Body of pancreas (tissue), 4 donors: ENCODE results near the gene TMEM255B. TPM values are rescaled to one million over a fixed set of nuclear protein-coding genes. Genes with fewer than 3 reads are reported as not detected.
"Not testable (repeated sequence)": the region's sequence is repeated elsewhere in the genome, so short reads cannot be mapped to it uniquely, and the experiment has no call there.

ENCODE experiments used
- ATAC-seq: fragments of 150-250 bp; one replicate; pipeline ENCODE4 v1.9.1; 2016
- DNase-seq, 4 donors: peaks; one replicate each; pipeline ENCODE4 v3.0.0-alpha.2; 2019
- H3K27ac ChIP-seq, 4 donors: fragments of 200-600 bp; sonication (generic); 1 replicate in 3 of 4; 2 replicates in 1 of 4; pipeline versions ENCODE4 v1.5.1 to v1.6.1; 2016 to 2019; ENCODE audit warnings: mild to moderate bottlenecking in 1 of 4, mixed read lengths in 1 of 4, moderate library complexity in 1 of 4
- H3K27me3 ChIP-seq, 2 donors: fragments of 200-600 bp; sonication (generic); one replicate each; pipeline ENCODE4 v1.6.0; 2016; ENCODE audit warnings: mild to moderate bottlenecking in 1 of 2
- H3K36me3 ChIP-seq, 2 donors: fragments of 200-600 bp; sonication (generic); replicated peaks in 1 of 2; 2 replicates each; pipeline ENCODE4 v1.5.1; 2016; ENCODE audit warnings: low read depth in 2 of 2; ENCODE audit not compliant: insufficient read depth in 1 of 2
- H3K4me1 ChIP-seq: fragments of 200-600 bp; sonication (generic); one replicate; pipeline ENCODE4 v1.6.0; 2016
- H3K4me3 ChIP-seq, 2 donors: fragments of 200-600 bp; sonication (generic); 1 replicate in 1 of 2; 2 replicates in 1 of 2; pipeline ENCODE4 v1.5.1; 2016 to 2019
- H3K9me3 ChIP-seq, 3 donors: fragments of 200-600 bp; sonication (generic); 1 replicate in 2 of 3; 2 replicates in 1 of 3; pipeline ENCODE4 v1.5.1; 2016
- CTCF ChIP-seq, 7 experiments: fragments of 450-650 bp in 4 of 7; fragments of 200-600 bp in 3 of 7; sonication (generic) in 3 of 7; IDR thresholded peaks; one replicate each; pipeline ENCODE4 v1.5.1; 2016 to 2019; ENCODE audit warnings: antibody characterized with exemption in 7 of 7
- POLR2A ChIP-seq, 3 donors: fragments of 450-650 bp; IDR thresholded peaks; one replicate each; pipeline ENCODE4 v1.6.1; 2016; ENCODE audit warnings: antibody characterized with exemption in 3 of 3, mild to moderate bottlenecking in 2 of 3
- WGBS, 2 donors: methylation state at CpG; one replicate each; pipeline ENCODE4 v1.1.5; 2017; 5-methylcytosine and 5-hydroxymethylcytosine counted together
- intact Hi-C: fragments of 100-400 bp; cut with DNase I; formaldehyde crosslinking; loops from one replicate; pipeline ENCODE4 v1.15.1; 2023
- total RNA-seq, 2 donors: library from RNA; depleted of rRNA; stranded (reverse); fragments of >200 nt; gene quantifications; one replicate each; pipeline ENCODE4 v1.1.0, GENCODE V29; 2016

The TMEM255B gene
- total RNA-seq, 2 donors from 2014 or later: 1.0 to 4.6 TPM

- intact Hi-C loops: no loop called here
- no peak overlapping the region for H3K4me3 ChIP-seq
- H3K27ac ChIP-seq: no peak overlapping the region
- no peaks in the 10 kb centered on the region for H3K36me3 ChIP-seq
- H3K9me3 ChIP-seq: no peaks in the 10 kb centered on the region
- DNase-seq (peak in 1 of 4 donors; percentile 7), ATAC-seq (no peak)
- WGBS, 2 donors: 85 to 87% methylated on average over 17 to 22 of the region's 24 CpGs
- no peak for TF ChIP-seq CTCF (IDR thresholded peaks at IDR 0.05)
- TF ChIP-seq POLR2A (IDR thresholded peaks at IDR 0.05): no peak
- no peaks in the 10 kb centered on the region for H3K27me3 ChIP-seq
- no peaks in the 10 kb centered on the region for H3K4me1 ChIP-seq
Observed at GRCh38 chr13:113743366-113744195, 15.4 kb upstream of the TMEM255B start.

DNA sequence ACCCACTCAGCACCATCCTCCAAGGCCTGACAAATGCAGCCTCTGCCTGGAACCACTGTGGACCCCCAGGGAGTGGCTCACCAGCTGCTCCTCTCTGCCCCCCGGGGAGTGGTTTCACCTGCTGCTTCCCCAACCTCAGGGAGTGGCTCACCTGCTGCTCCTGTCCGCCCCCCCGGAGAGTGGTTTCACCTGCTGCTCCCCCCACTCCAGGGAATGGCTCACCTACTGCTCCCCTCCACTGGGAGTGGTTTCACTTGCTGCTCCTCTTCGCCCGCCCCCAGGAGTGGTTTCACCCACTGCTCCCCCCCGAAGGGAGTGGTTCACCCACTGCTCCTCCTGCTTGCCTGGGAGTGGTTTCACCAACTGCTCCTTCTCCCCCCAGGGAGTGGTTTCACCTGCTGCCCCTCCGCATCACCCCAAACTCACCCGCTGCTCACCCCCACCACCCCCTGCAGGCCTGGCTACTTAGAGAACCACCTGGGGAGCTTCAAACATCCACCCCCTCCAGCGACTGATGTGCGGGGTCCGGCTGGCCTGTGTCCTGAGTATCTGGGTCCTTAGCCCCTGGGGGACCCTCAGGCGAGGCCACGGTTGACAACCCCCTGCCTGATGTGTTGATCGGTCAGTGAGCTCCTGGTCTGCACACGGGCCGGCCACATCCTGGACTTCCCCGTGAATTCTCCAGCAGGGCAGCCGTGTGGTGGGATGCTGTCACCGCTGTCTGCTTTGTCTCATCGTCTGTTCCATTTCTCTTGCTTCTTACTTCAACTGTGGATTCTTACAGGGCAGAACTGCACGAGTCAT lies 14.6 kb upstream of the TMEM255B start:
- H3K36me3 ChIP-seq: no peaks in the 10 kb centered on the region
- H3K9me3 ChIP-seq: no peaks in the 10 kb centered on the region
- H3K4me1 ChIP-seq: no peaks in the 10 kb centered on the region
- ATAC-seq: no peak
- H3K27ac ChIP-seq: no peak overlapping the region
- H3K27me3 ChIP-seq: no peaks in the 10 kb centered on the region
- WGBS, 2 donors: 70 to 79% methylated on average over 14 to 20 of the region's 21 CpGs
- DNase-seq: peak in 1 of 4 donors; percentile 6
- TF ChIP-seq POLR2A (IDR thresholded peaks at IDR 0.05): no peak
- intact Hi-C loops: no loop called here
- no peak overlapping the region for H3K4me3 ChIP-seq

DNA sequence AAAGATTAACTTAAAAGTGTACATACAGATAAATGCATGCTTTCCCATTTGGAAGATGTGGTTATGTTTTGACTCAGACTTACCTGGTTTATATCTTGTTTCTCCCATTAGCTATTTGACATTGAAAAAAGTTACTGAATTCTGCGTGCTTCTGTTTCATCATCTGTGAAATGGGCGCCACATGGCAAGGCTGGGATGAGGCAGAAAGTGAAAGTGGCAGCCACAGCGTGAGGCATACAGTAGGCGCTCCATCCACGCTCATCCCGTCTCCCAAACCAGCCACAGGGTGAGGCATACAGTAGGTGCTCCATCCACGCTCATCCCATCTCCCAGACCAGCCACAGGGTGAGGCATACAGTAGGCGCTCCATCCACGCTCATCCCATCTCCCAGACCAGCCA lies 14.0 kb upstream of the TMEM255B start:
- no peak for ATAC-seq
- Histone ChIP-seq H3K27ac (no peak overlapping the region), H3K4me3 (no peak overlapping the region), H3K9me3 (no peaks in the 10 kb centered on the region), H3K27me3 (no peaks in the 10 kb centered on the region), H3K4me1 (no peaks in the 10 kb centered on the region), H3K36me3 (no peaks in the 10 kb centered on the region)
- TF ChIP-seq POLR2A (IDR thresholded peaks at IDR 0.05): no peak
- TF ChIP-seq CTCF (IDR thresholded peaks at IDR 0.05): no peak
- intact Hi-C loops: no loop called here
- 76 to 86% methylated on average over 9 of the region's 9 CpGs for WGBS, 2 donors
- DNase-seq: no peak

DNA sequence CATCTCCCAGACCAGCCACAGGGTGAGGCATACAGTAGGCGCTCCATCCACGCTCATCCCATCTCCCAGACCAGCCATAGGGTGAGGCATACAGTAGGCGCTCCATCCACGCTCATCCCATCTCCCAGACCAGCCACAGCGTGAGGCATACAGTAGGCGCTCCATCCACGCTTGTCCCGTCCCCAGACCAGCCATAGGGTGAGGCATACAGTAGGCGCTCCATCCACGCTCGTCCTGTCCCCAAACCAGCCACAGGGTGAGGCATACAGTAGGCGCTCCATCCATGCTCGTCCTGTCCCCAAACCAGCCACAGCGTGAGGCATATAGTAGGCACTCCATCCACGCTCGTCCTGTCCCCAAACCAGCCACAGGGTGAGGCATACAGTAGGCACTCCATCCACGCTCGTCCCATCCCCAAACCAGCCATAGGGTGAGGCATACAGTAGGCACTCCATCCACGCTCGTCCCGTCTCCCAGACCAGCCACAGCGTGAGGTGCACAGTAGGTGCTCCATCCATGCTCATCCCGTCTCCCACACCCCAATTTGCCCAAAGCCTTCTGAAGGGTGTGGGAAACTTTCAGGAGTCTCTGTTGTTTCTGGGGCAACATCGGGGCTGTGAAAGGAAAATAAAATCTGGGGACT lies 13.4 kb upstream of the TMEM255B start:
- intact Hi-C loops, H3K27me3 ChIP-seq, H3K9me3 ChIP-seq, ATAC-seq, H3K27ac ChIP-seq, H3K36me3 ChIP-seq, H3K4me3 ChIP-seq, H3K4me1 ChIP-seq: not testable (repeated sequence)
- peak in 1 of 4 donors; percentile 3 for DNase-seq
- WGBS, 2 donors: 84% methylated on average over 21 to 24 of the region's 24 CpGs

GRCh38 chr13:113746143-113746525 lies 12.9 kb upstream of the TMEM255B start:
- intact Hi-C loops: no loop called here
- ATAC-seq: no peak
- Histone ChIP-seq H3K27ac (no peak overlapping the region), H3K9me3 (no peaks in the 10 kb centered on the region), H3K4me1 (no peaks in the 10 kb centered on the region), H3K4me3 (no peak overlapping the region), H3K36me3 (no peaks in the 10 kb centered on the region), H3K27me3 (no peaks in the 10 kb centered on the region)
- DNase-seq: peak in 1 of 4 donors; percentile 5
- WGBS, 2 donors: 77 to 84% methylated on average over 5 of the region's 5 CpGs
- TF ChIP-seq POLR2A (IDR thresholded peaks at IDR 0.05) (no peak), CTCF (IDR thresholded peaks at IDR 0.05) (no peak)
